SK-N-SH treated with all-trans-retinoic acid at 6 μM for 48 hours (cell line): ENCODE data around the gene COL6A5.

ENCODE experiments used
- ARNTL ChIP-seq: fragments of 450-650 bp; formaldehyde crosslinking; IDR thresholded peaks from 2 replicates; pipeline ENCODE4 v1.5.0; 2020; ENCODE audit warnings: low read depth, mild to moderate bottlenecking, moderate library complexity, borderline replicate concordance
- CREB5 ChIP-seq: fragments of 250-450 bp; sonication (Bioruptor Pico); IDR thresholded peaks from 2 replicates; pipeline ENCODE4 v1.5.1; 2020; ENCODE audit warnings: low read depth, mild to moderate bottlenecking, moderate library complexity
- CSDC2 ChIP-seq: fragments of 250-450 bp; sonication (Bioruptor Pico); IDR thresholded peaks from 2 replicates; pipeline ENCODE4 v1.5.0; 2020; ENCODE audit warnings: mild to moderate bottlenecking, moderate library complexity
- ISL1 ChIP-seq: fragments of 250-450 bp; sonication (Bioruptor Pico); IDR thresholded peaks from 2 replicates; pipeline ENCODE4 v2.1.2; 2022; ENCODE audit warnings: mild to moderate bottlenecking, moderate library complexity
- OSR1 ChIP-seq: fragments of 250-450 bp; sonication (Bioruptor Pico); IDR thresholded peaks from 2 replicates; pipeline ENCODE4 v1.8.0; 2022; ENCODE audit warnings: moderate library complexity, mild to moderate bottlenecking, inconsistent platforms
- PATZ1 ChIP-seq: fragments of 250-450 bp; sonication (Bioruptor Pico); IDR thresholded peaks from 2 replicates; pipeline ENCODE4 v1.8.0; 2020; ENCODE audit warnings: mild to moderate bottlenecking, moderate library complexity, borderline replicate concordance
- PPARA ChIP-seq: fragments of 250-450 bp; sonication (Bioruptor Pico); IDR thresholded peaks from 2 replicates; pipeline ENCODE4 v1.5.0; 2020; ENCODE audit warnings: mild to moderate bottlenecking, borderline replicate concordance
- RARB ChIP-seq: fragments of 250-450 bp; sonication (Bioruptor Pico); IDR thresholded peaks from 2 replicates; pipeline ENCODE4 v1.8.0; 2021; ENCODE audit warnings: mild to moderate bottlenecking, moderate library complexity
- SNAI2 ChIP-seq: fragments of 250-450 bp; sonication (Bioruptor Pico); IDR thresholded peaks from 2 replicates; pipeline ENCODE4 v1.5.0; 2020; ENCODE audit warnings: mild to moderate bottlenecking, moderate library complexity
- TOX ChIP-seq: fragments of 250-450 bp; sonication (Bioruptor Pico); IDR thresholded peaks from 2 replicates; pipeline ENCODE4 v1.8.0; 2021; ENCODE audit warnings: mild to moderate bottlenecking, moderate library complexity, borderline replicate concordance
- ZFP3 ChIP-seq: fragments of 250-450 bp; sonication (Bioruptor Pico); IDR thresholded peaks from 2 replicates; pipeline ENCODE4 v1.5.0; 2020; ENCODE audit warnings: mild to moderate bottlenecking, moderate library complexity
- ZFP30 ChIP-seq: fragments of 450-650 bp; formaldehyde crosslinking; IDR thresholded peaks from 2 replicates; pipeline ENCODE4 v1.5.0; 2022; ENCODE audit warnings: mild to moderate bottlenecking, moderate library complexity
- ZNF565 ChIP-seq: fragments of 450-650 bp; formaldehyde crosslinking; conservative IDR thresholded peaks from 2 replicates; pipeline ENCODE4 v1.5.0; 2020; ENCODE audit warnings: low read depth, mild to moderate bottlenecking, moderate library complexity
- ZNF70 ChIP-seq: fragments of 450-650 bp; formaldehyde crosslinking; IDR thresholded peaks from 2 replicates; pipeline ENCODE4 v1.5.0; 2020; ENCODE audit warnings: mild to moderate bottlenecking, moderate library complexity

- no peak for TF ChIP-seq CREB5
- TF ChIP-seq TOX (CRISPR knock-in tag): no peak
- TF ChIP-seq ZNF565 (CRISPR knock-in tag): no peak
- TF ChIP-seq PATZ1 (CRISPR knock-in tag): no peak
- no peak for TF ChIP-seq ZFP3 (CRISPR knock-in tag)
- TF ChIP-seq RARB (CRISPR knock-in tag): no peak
- no peak for TF ChIP-seq ISL1
- no peak for TF ChIP-seq ZFP30 (CRISPR knock-in tag)
- no peak for TF ChIP-seq ZNF70 (CRISPR knock-in tag)
- TF ChIP-seq SNAI2 (CRISPR knock-in tag): no peak
- TF ChIP-seq OSR1 (CRISPR knock-in tag): no peak
- no peak for TF ChIP-seq ARNTL (CRISPR knock-in tag)
- TF ChIP-seq CSDC2: no peak
- TF ChIP-seq PPARA (CRISPR knock-in tag): no peak
Observed at GRCh38 chr3:130433306-130433705, 87.8 kb downstream of the COL6A5 start.
